ENCODE results near the gene ARHGEF5.

DNA sequence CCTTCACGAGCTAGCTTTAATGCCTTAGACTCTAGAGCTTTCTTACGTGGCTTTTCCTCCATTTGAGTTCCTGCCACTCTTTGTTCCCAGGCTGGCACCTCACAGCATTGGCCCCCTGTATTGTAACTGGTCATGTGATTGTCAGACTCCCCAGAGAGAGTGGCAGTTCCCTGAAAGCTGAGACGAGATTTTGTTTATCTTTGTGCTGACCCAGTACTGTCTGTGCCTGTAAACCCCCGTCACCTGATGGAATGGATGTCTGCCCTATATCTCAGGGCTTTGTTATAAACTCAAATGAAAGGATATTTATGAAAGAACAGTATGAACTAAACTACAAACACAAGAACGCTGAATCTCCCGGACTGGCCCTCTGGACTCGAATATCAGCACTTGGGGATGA, 35.3 kb downstream of the ARHGEF5 start:
- TF ChIP-seq, protein P1, sequence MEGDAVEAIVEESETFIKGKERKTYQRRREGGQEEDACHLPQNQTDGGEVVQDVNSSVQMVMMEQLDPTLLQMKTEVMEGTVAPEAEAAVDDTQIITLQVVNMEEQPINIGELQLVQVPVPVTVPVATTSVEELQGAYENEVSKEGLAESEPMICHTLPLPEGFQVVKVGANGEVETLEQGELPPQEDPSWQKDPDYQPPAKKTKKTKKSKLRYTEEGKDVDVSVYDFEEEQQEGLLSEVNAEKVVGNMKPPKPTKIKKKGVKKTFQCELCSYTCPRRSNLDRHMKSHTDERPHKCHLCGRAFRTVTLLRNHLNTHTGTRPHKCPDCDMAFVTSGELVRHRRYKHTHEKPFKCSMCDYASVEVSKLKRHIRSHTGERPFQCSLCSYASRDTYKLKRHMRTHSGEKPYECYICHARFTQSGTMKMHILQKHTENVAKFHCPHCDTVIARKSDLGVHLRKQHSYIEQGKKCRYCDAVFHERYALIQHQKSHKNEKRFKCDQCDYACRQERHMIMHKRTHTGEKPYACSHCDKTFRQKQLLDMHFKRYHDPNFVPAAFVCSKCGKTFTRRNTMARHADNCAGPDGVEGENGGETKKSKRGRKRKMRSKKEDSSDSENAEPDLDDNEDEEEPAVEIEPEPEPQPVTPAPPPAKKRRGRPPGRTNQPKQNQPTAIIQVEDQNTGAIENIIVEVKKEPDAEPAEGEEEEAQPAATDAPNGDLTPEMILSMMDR (IDR thresholded peaks at IDR 0.05) = no peak
- TF ChIP-seq EZH2 (IDR thresholded peaks at IDR 0.05; ENCODE audit: borderline replicate concordance, insufficient read depth, low read depth, low read length, poor library complexity, severe bottlenecking) = no peak
